GM11168 (cell line): Measurements from ENCODE around the gene SHOC2.

Experiments used
- in situ Hi-C: fragments of 300-500 bp; cut with MboI; formaldehyde crosslinking; loops from one replicate; pipeline ENCODE4 v1.12.0; 2022; ENCODE audit warnings: low sequenced_read_pairs; ENCODE audit not compliant: unreplicated experiment

Gene SHOC2

DNA sequence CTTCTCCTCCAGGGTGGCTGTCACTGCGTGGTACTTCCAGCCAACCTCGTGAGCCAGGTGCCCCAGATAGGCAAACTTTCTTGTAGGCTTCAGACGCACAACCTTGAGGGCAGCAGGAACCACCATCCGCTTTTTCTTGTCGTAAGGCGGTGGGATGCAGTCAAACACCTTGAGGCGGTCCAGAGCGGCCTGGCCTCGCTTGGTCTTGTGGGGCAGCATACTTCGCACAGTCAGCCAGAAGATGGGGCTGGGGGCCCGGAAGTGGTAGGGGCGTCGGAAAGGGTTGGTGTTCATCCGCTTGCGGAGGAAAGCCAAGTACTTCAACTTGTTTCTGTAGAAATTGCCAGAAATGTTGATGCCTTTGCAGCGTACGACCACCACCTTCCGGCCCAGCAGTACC lies 17.4 kb downstream of the SHOC2 start:
- in situ Hi-C loops: no loop called here

DNA sequence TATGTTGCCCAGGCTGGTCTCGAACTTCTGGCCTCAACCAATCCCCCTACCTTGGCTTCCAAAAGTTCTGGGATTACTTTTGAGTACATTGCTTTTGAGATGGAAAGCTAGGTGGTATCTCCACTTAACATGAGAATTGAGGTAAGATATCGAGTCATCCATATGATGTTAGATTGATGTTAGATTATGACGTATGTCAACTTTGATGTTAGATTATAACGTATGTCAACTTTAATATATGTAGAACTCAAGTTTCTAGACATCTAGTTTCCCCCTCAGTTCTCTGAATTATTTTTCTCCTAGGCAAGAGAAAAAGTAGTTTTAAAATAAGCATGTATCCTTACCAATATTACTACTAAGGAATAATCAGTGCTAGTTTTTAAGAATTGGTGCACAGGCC lies 20.0 kb downstream of the SHOC2 start:
- in situ Hi-C loops: no loop called here

DNA sequence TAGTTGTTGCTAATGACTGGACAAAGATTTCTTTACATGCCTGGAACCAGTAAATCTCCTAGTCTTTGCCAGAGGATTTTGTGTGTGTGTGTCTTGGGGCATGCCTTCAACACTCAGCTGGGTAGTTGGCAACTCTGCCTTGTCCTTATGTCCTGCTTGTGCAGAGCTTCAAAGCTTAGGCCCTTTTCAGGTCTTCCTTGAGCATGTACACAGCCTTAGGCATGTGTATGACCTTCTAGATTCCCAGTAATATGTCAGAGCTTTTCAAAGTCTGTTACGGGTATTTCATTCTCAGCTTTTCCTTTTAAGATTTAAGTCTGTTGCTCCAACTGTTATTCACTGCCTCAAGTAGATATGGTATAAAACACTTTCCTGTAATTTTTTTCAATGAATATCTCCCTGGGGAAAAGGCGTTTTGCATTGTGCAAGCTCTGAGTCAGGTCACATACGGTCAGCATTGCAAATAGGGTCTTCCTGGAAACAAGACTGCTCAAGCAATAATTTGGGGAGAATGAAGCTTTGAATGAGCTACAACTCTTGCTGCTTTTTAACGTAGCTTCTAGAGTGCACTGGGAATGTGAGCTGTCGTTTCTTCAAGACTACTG lies 25.5 kb downstream of the SHOC2 start:
- in situ Hi-C loops: no loop called here

DNA sequence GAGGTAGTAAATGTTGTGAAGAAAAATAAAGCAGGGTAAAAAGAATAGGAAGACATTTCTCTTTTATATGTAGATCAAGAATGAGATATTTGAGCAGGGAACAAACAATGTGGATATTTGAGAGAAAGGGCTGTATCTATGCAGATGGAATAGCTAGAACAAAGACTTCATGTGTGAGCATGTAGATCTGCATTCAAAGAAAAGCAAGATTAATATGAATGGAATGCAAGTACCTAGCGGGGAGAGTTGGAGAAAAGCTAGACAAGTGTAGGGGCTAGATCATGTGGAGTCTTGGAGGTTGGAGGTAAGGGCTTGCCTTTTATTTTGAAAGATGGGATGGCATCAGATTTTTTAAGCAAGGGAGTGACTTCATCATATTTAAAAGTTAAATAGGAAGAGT lies 27.1 kb downstream of the SHOC2 start:
- in situ Hi-C loops: no loop called here

DNA sequence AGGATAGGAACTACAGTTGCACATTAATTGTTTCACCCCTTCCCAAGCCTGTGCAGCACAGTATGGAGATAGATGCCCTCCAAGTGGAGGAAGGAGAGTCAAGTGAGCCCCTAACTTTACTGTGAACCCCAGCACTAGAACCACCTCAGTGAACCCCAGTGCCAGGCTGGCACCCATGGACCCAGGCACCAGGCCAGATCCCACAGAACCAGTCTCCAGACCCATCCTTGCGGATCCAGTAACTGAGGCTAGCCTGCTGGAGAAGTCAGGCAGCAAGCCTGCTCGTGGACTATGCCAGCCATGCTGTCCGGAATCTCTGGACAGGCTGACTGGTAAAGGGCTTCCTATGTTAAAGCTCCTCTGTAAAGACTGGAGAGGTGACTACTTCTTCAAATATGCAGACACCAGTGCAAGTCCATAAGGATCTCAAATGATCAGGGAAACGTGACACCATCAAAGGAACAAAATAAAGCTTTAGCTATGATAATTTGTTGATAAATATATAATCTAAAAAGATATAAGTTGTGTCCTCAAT lies 27.7 kb downstream of the SHOC2 start:
- in situ Hi-C loops: no loop called here

DNA sequence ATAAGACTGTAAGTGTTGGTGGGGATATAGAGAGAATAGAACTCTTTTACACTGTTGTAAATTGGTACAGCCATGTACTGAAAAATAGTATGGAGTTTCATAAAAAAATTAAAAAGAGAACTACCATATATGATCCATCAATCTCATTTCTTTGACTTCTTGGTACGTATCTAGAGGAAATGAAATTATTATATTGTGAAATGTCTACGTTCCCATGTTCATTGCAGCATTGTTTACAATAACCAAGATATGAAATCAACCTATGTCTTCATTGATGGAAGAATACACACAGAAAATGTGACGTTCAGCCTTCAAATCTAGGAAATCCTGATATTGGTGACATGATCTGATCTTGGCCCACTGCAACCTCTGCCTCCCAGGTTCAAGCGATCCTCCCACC lies 32.0 kb downstream of the SHOC2 start:
- in situ Hi-C loops: no loop called here

DNA sequence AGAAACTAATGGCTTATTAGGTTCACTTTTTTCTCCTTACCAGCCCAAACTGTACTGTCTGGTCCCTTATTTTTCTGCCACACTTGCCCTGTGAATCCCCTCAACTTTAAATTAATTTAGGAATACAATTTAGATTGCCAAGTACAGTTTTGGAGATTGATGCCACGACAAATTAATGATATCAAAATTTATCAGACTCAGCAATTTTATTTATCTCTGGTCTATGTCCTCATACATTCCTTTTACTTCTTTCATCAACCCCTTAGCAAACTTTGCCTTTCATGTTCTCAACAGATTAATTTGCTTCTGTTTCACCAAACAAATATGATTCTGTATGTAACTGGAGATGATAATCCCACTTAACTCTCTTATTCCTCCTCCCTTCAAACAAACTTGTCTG lies 38.2 kb downstream of the SHOC2 start:
- in situ Hi-C loops: no loop called here

DNA sequence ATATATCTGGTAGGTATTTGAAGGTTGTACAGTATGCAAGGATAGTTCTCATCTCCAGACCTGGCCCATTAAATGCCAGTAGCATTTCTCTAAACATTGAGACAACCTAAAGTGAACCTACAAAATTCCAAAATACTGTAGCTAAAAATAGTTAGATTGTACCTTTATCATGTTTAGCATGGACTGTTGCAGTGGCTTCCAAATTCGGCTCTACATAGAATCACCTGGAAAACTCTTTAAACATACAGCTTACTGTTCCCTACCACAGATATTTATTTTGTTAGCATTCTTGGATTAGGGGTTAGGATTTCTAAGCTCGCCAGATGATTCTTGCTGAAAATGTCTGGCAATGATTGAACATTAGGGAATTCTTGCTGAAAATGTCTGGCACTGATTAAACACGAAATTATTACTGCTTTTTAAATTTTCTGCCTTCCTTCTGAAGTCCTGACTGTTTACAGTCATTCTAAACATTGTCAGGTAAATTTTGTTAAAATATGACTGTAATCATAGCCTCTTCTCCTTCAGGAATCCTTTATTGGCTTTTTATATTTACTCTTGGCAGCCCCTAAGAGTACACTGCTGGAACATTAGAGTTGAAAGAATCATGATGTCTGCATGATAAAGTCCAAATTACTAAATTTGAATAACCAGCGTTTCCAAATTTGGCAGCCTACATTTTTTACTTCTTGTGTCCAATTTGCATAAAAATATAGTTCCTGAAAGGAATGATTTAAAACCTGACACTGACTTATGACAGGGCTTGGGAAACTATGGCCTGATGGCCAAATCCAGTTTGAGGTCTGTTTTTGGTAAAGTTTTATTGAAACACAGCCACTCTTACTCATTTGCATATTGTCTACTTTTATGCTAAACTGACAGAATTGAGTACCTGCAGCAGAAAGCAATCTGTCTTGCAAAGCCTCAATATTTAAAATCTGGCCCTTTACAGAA lies 40.3 kb downstream of the SHOC2 start:
- in situ Hi-C loops: no loop called here

DNA sequence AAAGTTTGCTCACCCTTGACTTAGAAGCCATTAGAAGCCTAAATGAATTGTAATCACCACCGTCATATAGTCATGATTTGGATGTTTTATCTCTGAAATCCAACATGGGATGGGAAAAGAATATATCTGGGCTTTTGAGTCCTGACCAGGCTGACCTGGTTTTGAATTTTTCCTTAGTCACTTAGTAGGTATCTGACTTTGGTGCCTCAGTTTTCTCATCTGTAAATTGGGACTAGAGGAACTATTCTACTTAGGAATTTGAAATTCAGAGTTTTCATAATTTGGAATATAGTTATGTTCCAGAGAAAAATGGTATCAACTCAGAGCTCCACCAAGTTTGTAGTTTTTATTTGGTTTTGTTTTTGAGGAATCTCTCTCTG lies 40.9 kb downstream of the SHOC2 start:
- in situ Hi-C loops: no loop called here

DNA sequence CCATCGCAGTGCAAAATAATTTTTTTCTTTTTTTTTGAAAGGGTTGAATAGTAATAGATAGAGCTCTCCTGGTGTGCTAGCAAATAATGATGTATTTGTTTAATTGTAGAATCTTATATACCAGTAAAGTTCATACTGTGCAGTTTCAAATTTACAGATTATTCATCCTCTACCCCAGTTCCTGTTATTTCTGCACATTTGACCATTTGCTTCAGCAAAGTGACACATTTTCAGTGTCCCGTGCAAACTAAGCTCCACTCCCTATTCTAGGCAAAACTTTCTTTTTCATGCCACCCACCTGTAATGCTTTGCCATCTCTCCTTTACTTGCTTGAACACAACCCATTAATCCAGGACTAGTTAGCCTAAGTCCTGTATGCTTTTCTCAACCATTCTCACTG lies 43.0 kb downstream of the SHOC2 start:
- in situ Hi-C loops: no loop called here

DNA sequence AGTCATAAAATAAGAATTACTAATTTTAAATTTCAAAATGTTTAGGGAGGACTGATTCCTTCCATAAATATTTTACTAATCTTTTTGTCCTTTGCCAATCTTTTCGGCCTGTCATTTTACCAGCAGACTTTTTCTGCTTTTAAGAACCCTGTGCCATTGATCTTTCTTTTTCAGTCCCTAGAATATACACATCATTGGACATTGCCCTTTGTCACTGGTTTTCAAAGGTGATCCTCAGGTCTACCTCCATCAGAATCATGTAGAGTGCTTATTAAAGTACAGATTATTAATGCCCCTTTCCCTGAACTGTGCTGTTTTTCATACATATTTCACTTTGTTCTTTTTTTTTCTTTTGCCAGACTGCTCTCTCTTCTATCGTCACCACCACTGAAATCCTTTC lies 43.8 kb downstream of the SHOC2 start:
- in situ Hi-C loops: no loop called here

DNA sequence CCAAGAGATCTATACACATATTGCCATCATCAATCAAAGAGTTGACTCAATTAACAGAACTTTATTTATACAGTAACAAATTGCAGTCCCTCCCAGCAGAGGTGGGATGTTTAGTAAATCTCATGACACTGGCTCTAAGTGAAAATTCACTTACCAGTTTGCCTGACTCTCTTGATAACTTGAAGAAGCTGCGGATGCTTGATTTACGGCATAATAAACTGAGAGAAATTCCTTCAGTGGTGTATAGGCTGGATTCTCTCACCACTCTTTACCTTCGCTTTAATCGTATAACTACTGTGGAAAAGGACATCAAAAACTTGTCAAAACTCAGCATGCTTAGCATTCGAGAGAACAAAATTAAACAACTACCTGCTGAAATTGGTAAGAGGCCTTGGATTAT lies 45.3 kb downstream of the SHOC2 start:
- in situ Hi-C loops: no loop called here

DNA sequence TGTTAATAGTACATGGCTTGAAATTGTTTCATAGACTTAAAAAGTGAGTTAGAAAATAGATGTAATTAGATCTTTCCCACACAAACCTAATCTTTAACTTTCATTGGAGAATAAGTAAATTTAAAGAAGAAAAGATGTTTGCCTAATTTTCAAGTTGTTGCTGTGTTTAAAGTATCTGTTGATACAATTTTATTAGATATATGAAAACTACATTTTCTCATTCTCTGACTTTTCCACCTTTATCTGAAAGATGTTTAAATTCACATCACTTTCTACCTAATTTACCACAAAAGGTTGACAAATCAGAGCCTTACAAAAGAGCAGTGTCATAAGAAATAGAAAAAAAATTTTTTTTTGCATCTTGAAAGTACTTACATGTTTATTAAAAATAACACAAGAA lies 45.8 kb downstream of the SHOC2 start:
- in situ Hi-C loops: no loop called here

DNA sequence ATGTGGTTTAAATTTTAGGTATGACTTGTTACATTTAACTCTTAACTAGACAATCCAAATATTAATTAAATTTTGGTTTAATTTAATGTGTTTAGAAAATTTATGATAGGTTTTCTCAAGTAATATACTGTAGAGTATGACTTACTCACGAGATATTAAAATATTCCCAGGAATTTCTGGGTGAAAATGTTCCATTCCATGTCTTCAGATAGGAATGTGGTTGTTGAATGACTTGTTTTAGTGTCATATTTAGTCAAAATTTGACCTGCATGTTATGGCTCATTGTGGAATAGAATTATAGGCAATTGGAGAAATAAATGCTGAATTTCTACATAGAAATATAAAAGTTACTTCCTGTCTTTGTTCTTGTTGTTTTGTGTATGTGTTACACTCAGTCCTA lies 46.7 kb downstream of the SHOC2 start:
- in situ Hi-C loops: no loop called here

DNA sequence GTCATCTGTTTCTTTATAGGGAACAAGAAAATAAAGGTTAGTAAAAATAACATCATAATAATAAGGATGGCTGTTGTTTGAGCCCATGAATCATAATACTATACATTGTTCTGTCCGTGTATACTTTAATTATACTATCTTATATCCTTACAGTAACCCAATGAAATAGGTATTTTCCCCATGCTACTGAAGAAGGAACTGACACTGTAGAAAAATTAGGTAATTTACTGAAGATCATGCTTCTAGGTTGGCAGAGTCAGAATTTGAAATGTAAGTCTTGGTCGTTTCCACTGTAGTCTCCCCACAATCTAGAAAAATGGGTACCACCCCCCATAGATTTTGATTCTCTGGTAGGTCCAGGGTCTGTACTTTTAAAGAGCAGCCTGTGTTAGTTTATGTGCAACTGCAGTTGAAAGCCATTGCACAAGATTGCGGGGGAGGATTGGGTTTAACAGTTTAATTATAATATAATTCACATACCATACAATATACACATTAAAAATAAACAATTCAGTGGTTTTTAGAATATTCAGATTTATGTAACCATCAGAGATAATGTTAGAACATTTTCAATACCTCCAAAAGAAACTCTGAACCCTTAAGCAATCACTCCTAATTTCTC lies 47.7 kb downstream of the SHOC2 start:
- in situ Hi-C loops: no loop called here

DNA sequence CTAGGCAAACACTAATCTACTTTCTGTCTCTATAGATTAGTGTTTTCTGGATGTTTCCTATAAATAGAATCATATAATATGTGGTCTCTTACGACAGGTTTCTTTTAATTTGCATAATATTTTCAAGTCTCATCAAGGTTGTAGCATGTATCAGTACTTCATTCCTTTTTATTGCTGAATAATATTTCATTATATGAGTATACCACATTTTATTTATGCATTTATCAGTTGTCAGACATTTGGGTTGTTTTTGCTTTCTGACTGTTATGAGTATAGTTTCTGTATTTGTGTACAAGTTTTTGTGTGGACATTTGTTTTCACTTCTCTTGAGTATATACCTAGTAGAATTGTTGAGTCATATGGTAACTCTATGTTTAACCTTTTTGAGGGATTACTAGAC lies 48.2 kb downstream of the SHOC2 start:
- in situ Hi-C loops: no loop called here

DNA sequence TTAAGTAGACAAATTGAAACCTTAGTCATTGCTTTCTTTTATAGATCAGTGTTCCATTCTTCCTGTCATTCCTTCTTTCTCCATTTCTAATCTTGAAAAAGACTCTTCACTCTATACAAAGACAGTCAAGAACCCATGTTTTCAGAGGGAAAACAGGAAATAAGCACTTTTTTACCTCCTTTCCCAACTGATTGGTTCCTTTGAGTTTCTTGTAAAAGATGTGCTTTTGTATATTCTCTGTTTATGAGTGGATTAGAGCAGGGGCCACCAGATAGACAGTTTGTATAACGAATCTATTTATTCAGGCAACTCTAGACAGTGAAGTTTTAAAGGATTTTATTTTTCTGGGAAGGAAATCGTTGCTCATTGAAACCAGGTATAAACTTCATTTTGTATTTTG lies 49.8 kb downstream of the SHOC2 start:
- in situ Hi-C loops: no loop called here

DNA sequence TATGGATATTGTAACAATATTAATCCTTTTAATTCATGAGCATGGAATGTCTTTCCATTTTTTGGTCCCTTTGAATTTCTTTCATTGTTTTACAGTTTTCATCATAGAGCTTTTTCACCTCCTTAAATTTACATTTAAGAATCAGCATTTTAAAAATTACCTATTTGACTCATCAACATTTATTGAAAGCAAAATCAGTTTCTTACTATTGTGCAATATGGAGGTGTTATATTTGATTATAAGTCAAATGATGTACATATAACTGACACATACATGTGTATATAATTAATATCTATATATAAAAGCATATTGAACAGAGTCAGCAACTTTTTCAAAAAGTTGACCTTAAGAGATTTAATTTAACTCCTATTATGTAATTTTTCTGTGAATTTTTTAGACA lies 52.2 kb downstream of the SHOC2 start:
- in situ Hi-C loops: no loop called here

DNA sequence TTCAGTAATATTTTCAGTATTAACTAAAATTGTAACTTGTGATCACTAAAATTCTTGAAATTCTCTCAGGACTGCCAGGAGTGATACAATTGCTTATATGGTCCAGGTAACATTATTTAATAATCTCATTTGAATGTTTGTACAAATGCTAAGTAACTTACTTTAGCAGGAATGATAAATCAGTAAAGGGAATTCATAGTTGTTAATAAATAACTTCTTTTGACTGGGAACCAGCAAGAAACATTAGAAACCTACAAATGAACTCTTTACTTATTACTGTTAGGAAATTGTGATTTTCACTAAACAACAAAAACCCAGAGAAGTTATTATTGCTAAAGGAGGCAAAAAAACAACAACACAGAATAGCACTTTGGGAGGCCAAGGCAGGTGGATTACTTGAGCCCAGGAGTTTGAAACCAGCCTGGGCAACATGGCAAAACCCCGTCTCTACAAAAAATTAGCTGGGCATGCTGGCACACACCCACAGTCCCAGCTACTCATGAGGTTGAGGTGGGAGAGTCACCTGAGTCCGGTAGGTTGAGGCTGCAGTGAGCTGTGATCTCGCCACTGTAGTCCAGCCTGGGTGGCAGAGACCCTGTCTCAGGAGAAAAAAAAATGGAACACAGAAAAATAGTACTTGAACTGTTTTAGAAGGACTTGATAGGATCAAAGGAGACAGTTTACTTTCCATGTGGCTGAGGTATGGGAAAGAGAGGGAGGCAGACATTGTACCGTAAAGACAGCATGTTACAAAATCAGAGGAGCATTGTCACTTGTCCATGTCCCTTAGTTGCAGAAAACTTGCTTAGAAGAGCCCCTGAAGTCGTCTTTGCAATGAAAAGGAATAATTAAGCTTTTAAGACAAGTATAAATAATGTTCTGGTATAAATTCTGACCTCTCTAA lies 53.1 kb downstream of the SHOC2 start:
- in situ Hi-C loops: no loop called here

DNA sequence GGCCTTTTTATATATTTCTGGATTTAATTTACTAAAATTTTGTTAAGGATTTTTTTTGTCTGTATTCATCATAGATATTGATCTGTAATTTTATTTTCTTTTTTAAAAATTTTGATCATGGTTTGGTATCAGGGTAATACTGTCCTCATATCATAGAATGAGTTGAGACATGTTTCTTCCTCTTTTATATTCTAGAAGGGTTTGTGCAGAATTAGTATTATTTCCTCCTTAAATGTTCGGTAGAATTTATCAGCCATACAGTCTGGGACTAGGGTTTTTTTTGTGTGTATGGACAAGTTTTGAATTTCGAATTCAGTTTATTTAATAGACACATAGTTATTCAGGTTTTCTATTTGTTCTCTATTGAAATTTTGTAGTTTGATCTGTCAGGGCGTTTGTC lies 54.0 kb downstream of the SHOC2 start:
- in situ Hi-C loops: no loop called here
